HCT116 (cell line): Measurements from ENCODE around the gene MED31. TPM values are rescaled to one million over a fixed set of nuclear protein-coding genes. Genes with fewer than 3 reads are reported as not detected.

Experiments used
- ATAC-seq: fragments of 200-7000 bp; cut with Tn5 transposase; 2 replicates; pipeline ENCODE4 v1.9.1; 2020; ENCODE audit warnings: mild to moderate bottlenecking, moderate library complexity
- BruUV-seq: library from RNA; stranded (reverse); fragments of 400-500 nt; replicated peaks from 2 replicates; lab custom pipeline; 2021; lab: Mats Ljungman, UMichigan
- CTCF ChIA-PET: fragments of 300-600 bp; sonication (Branson Sonifier 250); formaldehyde crosslinking; loops from one replicate; lab custom pipeline; 2021; ENCODE audit warnings: antibody characterized with exemption; lab: Charles Lee
- POLR2A ChIA-PET: fragments of 300-600, 350-600 bp; sonication (Branson Sonifier 250); formaldehyde crosslinking; loops from one replicate; lab custom pipeline; 2021; ENCODE audit warnings: antibody characterized with exemption; lab: Charles Lee
- RAD21 ChIA-PET, 2 experiments: fragments of 300-600 bp; sonication (Branson Sonifier 250); formaldehyde crosslinking; loops; one replicate each; lab custom pipeline; 2023; ENCODE audit warnings: low total read pairs in 2 of 2; ENCODE audit not compliant: uncharacterized antibody in 2 of 2, unreplicated experiment in 2 of 2, low non-redundant PET in 1 of 2; lab: Charles Lee
- DNase-seq: peaks from one replicate; pipeline ENCODE4 v3.0.0-alpha.2; 2010; ENCODE audit warnings: low read depth, low spot score
- H2AFZ ChIP-seq: fragments of 200-600 bp; shearing (Covaris generic), sonication (generic); 2 replicates; pipeline ENCODE4 v1.6.1; 2017; ENCODE audit warnings: low read depth, mixed run types, mixed read lengths, antibody characterized with exemption, low read length; ENCODE audit not compliant: poor library complexity, severe bottlenecking
- H3K27ac ChIP-seq: 2 replicates; pipeline ENCODE4 v1.5.1; 2012; ENCODE audit warnings: low read depth, low read length
- H3K27me3 ChIP-seq: fragments of 200-600 bp; sonication (generic); 2 replicates; pipeline ENCODE4 v1.6.1; 2016; ENCODE audit warnings: mixed run types, low read length, mixed read lengths; ENCODE audit not compliant: insufficient read depth
- H3K36me3 ChIP-seq, 2 experiments: fragments of 200-500 bp in 1 of 2; fragments of 200-600 bp in 1 of 2; sonication (Bioruptor generic) in 1 of 2; sonication (generic) in 1 of 2; 2 replicates each; pipeline versions ENCODE4 v1.5.1 to v1.6.1; 2014 to 2016; ENCODE audit warnings: low read length in 2 of 2, inconsistent platforms in 1 of 2, mixed read lengths in 1 of 2, mixed run types in 1 of 2; ENCODE audit not compliant: insufficient read depth in 2 of 2, control insufficient read depth in 1 of 2
- H3K4me1 ChIP-seq, 2 experiments: fragments of 200-600 bp in 1 of 2; sonication (generic) in 1 of 2; 2 replicates each; pipeline versions ENCODE4 v1.5.1 to v1.6.1; 2012 to 2017; ENCODE audit warnings: low read length in 2 of 2, inconsistent platforms in 1 of 2, mild to moderate bottlenecking in 1 of 2, mixed read lengths in 1 of 2, mixed run types in 1 of 2, moderate library complexity in 1 of 2; ENCODE audit not compliant: insufficient read depth in 2 of 2, control insufficient read depth in 1 of 2
- H3K4me2 ChIP-seq: fragments of 200-600 bp; sonication (generic); 2 replicates; pipeline ENCODE4 v1.6.1; 2017; ENCODE audit warnings: mixed run types, low read length, mixed read lengths
- H3K4me3 ChIP-seq, 2 experiments: fragments of 200-600 bp in 1 of 2; sonication (generic) in 1 of 2; replicated peaks in 1 of 2; 2 replicates each; pipeline ENCODE4 v1.5.1; 2011 to 2016; ENCODE audit warnings: low read length in 2 of 2, control low read depth in 1 of 2, low read depth in 1 of 2, mild to moderate bottlenecking in 1 of 2, mixed read lengths in 1 of 2, mixed run types in 1 of 2
- H3K79me2 ChIP-seq: fragments of 200-600 bp; sonication (generic); 2 replicates; pipeline ENCODE4 v1.6.1; 2017; ENCODE audit warnings: mild to moderate bottlenecking, mixed run types, low read length, moderate library complexity, mixed read lengths; ENCODE audit not compliant: insufficient read depth
- H3K9ac ChIP-seq: fragments of 200-600 bp; sonication (generic); 2 replicates; pipeline ENCODE4 v1.6.1; 2016; ENCODE audit warnings: low read length, mixed read lengths
- H3K9me2 ChIP-seq: fragments of 200-600 bp; sonication (generic), shearing (Covaris generic); 2 replicates; pipeline ENCODE4 v1.6.1; 2017; ENCODE audit warnings: mixed run types, mild to moderate bottlenecking, moderate library complexity; ENCODE audit not compliant: insufficient read depth
- H3K9me3 ChIP-seq, 2 experiments: fragments of 200-500 bp in 1 of 2; fragments of 200-600 bp in 1 of 2; sonication (Bioruptor generic) in 1 of 2; sonication (generic) in 1 of 2; 2 replicates each; pipeline ENCODE4 v1.6.1; 2014 to 2017; ENCODE audit warnings: low read length in 2 of 2, mixed read lengths in 2 of 2, inconsistent platforms in 1 of 2, low read depth in 1 of 2, mild to moderate bottlenecking in 1 of 2, mixed run types in 1 of 2, moderate library complexity in 1 of 2; ENCODE audit not compliant: control insufficient read depth in 1 of 2, insufficient read depth in 1 of 2
- H4K20me1 ChIP-seq: fragments of 200-600 bp; sonication (generic), shearing (Covaris generic); 2 replicates; pipeline ENCODE4 v1.6.1; 2017; ENCODE audit warnings: mixed run types, mild to moderate bottlenecking, moderate library complexity; ENCODE audit not compliant: insufficient read depth
- FOSL1 ChIP-seq: IDR thresholded peaks from 2 replicates; pipeline ENCODE4 v1.6.1; 2012; ENCODE audit warnings: low read depth
- POLR2AphosphoS5 ChIP-seq: IDR thresholded peaks from 2 replicates; pipeline ENCODE4 v1.6.1; 2011; ENCODE audit warnings: mild to moderate bottlenecking, low read depth, low read length, moderate library complexity
- REST ChIP-seq: IDR thresholded peaks from 2 replicates; pipeline ENCODE4 v1.6.1; 2012; ENCODE audit warnings: low read depth
- SIN3A ChIP-seq: IDR thresholded peaks from 2 replicates; pipeline ENCODE4 v1.6.1; 2012; ENCODE audit warnings: low read depth
- intact Hi-C: fragments of 100-400 bp; cut with micrococcal nuclease; formaldehyde crosslinking; loops from 2 replicates; pipeline ENCODE4 v1.10.0; 2022
- total RNA-seq: library from RNA; stranded (reverse); gene quantifications from one replicate; pipeline ENCODE4 v1.2.1, GENCODE V29; 2021; ENCODE audit not compliant: unreplicated experiment

Gene MED31
- total RNA-seq, 1 experiment from 2014 or later = 20.3 TPM

- Histone ChIP-seq H3K9me2 (no peaks in the 10 kb centered on the region), H3K79me2 (peaks cover 83% of the 10 kb centered on the region), H3K4me2 (peak overlapping the region; percentile 85), H3K9ac (0 out of 2 replicates have a peak overlapping the region, but pooled peaks have one; percentile 84), H3K4me1 (peaks cover 13 to 29% of the 10 kb centered on the region in 2 experiments; a peak in 3 of 4 replicates), H3K27me3 (no peaks in the 10 kb centered on the region), H4K20me1 (no peaks in the 10 kb centered on the region), H3K4me3 (peak overlapping the region in 1 of 2 experiments; percentile 88; a peak in 1 of 4 replicates), H2AFZ (no peak overlapping the region), H3K36me3 (peaks cover 23 to 29% of the 10 kb centered on the region in 2 experiments), H3K9me3 (no peaks in the 10 kb centered on the region), H3K27ac (no peak overlapping the region)
- ChIA-PET POLR2A (interaction anchor here (1.4 kb wide), 1 partner anchor 8 kb away, joined by 7 read pairs; the partner anchor contains the start of genes C17orf100 and MED31), CTCF (no interaction called here), RAD21 (no interaction called here)
- intact Hi-C loops = loop anchor here (10.0 kb wide), 1 partner anchor 1058 kb away; the partner anchor contains the start of gene NLRP1
- TF ChIP-seq SIN3A = no peak
- TF ChIP-seq POLR2AphosphoS5 = 0 out of 2 replicates have a peak, but pooled peaks have one; percentile 16
- no peak for TF ChIP-seq REST
- no peak for TF ChIP-seq FOSL1
- DNase-seq (no peak), ATAC-seq (no peak)
- no TSS peak for BruUV-seq
Observed at GRCh38 chr17:6642592-6642991, 8.8 kb downstream of the MED31 start.
